HG03108 (cell line): ENCODE data around the gene CLOCK.

Experiments used
- ATAC-seq: cut with Tn5 transposase; IDR thresholded peaks from one replicate; pipeline ENCODE4 v1.9.1; 2021; ENCODE audit warnings: moderate library complexity; ENCODE audit not compliant: unreplicated experiment

The CLOCK gene

DNA sequence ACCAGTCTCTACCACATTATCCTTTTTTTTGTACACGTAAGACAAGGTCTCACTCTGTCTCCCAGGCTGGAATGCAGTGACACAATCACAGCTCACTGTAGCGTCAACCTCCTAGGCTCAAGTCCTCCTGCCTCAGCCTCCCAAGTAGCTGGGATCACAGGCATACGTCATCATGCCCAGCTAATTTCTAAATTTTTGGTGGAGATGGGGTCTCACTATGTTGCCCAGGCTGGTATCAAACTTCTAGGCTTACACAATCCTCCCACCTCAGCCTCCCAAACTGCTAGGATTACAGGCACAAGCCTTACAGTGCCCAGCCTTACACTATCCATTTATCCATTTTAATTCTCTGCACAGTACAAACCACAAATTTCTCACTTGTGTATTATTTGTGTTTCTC lies 58.0 kb downstream of the CLOCK start:
- no peak for ATAC-seq

GRCh38 chr4:55485821-55486220 lies 60.9 kb downstream of the CLOCK start:
- no peak for ATAC-seq

DNA sequence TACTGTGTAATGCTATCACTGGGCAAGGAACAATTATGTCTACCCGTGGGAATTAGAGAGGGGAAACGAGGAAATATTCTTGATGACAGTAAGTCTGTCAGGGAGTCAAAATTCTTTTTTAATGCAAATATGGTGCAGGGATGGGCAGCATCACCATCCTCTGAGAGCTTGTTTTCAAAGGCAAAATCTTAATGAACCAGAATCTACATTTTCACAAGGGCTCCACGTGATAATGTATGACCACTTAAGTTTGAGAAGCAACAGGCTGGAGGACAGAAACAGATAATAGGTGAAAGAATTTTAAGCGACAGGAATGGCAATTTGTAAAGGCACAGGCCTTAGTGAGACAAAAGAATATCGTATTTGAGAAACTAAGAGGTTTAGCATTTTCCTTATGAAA lies 63.4 kb downstream of the CLOCK start:
- no peak for ATAC-seq

DNA sequence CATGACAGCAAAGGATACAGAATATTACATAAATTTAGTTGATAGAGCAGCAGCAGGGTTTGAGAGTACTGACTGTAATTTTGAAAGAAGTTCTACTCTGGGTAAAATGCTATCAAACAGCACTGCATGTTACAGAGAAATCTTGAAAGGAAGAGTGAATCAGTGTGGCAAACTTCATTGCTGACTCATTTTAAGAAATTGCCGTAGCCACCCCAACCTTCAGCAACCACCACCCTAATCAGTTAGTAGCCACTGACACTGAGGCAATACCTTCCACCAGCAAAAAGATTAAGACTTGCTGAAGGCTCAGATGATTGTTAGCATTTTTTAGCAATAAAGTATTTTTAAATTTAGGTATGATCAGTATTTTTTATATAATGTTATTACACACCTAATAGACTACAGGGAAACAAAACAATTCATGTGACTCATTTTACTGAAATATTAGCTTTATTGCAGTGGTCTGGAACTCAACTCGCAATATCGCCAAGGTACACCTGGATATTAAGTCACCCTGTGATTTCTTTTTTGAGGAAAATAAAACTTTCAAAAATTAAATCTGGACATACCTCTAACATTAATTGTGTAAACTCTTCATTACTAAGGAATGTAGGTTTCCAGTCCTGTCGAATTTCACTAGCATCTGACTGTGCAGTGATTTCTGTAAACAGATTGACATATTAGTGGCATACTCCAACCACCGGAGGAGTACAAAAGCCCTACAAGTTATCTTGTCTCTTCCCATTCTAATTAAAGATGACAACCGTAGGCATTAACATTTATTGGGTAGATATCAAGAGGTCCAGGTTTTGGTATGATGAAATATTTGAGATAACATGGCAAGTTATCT lies 71.1 kb downstream of the CLOCK start:
- ATAC-seq, result no peak

GRCh38 chr4:55469979-55470378 lies 76.7 kb downstream of the CLOCK start:
- ATAC-seq, result no peak

DNA sequence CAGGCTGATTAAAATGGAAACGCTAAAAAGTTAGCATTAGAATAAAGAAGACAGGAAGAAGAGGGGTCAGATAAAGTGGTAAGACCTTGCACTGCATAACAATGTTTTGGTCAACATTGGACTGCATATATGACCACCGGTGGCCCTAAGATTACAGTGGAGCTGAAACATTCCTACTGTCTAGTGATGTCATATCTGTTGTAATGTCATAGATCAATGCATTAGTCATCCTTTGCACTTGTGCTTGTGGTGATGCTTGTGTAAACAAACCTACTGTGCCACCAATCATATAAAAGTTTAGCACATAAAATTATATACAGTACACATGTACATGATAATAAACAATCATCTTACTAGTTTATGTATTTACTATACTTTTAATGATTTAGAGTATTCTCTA lies 78.0 kb downstream of the CLOCK start:
- ATAC-seq, result no peak

- ATAC-seq, result no peak
These were observed 80.7 kb downstream of the CLOCK start for GRCh38 chr4:55466001-55466400.

DNA sequence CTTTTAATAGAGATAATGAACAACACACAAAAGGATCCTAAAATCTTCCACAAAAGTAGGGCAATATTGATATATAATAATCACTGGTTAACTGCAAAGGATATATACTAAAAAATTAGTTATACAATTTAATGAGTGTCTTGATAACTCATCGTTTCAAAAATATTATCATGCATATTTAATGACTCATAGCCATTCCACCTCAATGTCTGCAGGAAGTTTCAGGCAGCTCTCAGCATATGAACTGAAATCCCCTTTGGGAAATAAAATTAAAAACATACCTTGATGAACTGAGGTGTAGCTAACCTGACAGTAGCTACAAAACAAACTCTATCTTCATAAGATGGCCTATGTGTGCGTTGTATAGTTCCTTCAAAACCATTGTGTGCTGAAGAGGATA lies 88.1 kb downstream of the CLOCK start:
- no peak for ATAC-seq

- no peak for ATAC-seq
These were observed 88.5 kb downstream of the CLOCK start for GRCh38 chr4:55458164-55458563.

- no peak for ATAC-seq
These were observed 96.1 kb downstream of the CLOCK start for GRCh38 chr4:55450566-55450965.

- no peak for ATAC-seq
These were observed 98.9 kb downstream of the CLOCK start for GRCh38 chr4:55447831-55448230.

DNA sequence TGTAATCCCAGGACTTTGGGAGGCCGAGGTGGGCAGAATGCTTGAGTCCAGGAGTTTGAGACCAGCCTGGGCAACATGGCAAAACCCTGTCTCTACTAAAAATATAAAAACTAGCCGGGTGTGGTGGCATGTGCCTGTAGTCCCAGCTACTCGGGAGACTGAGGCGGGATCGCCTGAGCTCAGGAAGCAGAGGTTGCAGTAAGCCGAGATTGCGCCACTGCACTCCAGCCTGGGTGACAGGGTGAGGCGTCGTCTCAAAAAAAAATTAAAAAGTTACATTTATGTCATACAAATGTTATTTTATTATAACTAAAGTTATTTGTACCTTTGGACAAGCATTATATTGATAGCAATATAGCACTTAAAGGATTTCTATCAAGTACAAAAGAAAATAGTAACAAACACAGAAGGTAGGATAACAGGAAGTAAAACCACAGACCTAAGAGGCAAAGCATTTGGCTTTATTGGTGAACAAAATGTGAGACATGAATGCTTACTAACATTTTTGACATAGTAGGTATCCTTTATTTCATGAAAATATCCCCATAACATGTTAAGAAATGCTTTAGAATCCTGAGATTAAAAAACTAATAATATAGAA lies 99.5 kb downstream of the CLOCK start:
- no peak for ATAC-seq

DNA sequence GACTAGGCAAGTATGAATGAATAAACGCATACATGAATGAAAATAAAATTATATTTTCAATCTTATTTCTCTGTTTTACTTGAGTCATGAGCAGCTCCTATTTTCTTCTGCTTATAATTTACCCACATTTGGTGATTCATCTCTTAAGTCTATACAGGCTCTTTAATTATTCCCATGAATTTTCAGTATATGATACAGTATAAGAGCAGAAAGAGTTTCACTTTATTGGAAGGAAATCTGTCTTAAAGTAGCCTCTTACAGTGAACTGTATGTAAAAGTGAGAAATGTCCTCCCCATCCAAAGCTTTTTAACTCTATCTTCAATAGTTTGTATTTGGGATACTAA lies 100.2 kb downstream of the CLOCK start:
- no peak for ATAC-seq

- ATAC-seq, result no peak
These were observed 100.7 kb downstream of the CLOCK start for GRCh38 chr4:55445921-55446577.

DNA sequence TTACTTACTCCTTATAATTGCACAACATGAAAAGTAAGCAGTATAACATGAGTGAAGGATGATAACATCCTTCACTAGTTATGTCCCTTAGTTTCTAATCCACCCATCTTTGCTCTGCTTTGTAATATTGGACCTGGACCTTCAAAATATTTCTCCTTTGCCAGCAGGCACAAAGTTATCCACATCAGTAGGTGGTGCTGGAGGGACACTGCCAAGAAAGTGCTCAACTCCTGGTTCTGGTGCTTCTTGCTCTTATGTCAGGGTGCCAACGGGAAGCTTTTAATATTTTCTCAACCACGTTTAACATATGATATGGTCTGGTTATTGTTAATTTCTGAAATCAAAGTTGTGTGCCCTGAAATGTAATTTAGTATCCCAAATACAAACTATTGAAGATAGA lies 101.9 kb downstream of the CLOCK start:
- ATAC-seq, result no peak

DNA sequence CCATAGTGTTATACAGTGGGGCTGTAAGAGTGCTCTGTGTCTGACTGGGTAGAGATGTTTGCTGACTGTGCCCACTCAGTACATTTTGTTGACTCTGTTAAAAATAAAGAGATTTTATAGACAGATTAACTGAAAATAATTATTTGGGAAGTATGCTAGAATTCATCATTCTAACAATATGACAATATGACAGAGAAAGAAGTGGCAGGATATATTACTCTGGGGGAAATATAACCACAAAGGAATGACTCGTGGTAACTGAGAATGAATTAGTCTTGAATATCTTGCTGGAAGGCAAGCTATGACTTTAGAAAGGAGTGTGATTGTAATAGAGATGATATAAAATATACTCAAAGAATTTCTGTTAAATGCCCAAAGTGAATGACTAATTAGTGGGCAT lies 104.2 kb downstream of the CLOCK start:
- no peak for ATAC-seq

DNA sequence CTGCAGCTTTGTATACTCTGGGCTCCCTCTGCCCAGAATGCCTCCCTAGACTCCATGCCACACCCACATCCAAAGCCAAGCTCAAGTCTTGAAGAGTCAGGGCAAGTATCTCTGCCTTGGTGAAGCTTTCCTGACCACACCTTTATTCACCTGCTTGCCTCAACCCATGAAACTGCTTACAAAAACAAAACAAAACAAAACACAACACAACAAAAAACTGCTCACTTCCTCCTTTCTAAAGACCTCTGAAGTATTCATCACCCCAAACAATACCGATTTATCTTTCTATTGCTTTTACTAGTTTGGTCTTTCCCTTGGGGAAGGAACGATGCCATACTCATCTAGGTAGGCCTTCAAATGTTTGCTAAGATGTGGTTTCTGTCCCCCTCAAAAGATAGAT lies 105.9 kb downstream of the CLOCK start:
- no peak for ATAC-seq

DNA sequence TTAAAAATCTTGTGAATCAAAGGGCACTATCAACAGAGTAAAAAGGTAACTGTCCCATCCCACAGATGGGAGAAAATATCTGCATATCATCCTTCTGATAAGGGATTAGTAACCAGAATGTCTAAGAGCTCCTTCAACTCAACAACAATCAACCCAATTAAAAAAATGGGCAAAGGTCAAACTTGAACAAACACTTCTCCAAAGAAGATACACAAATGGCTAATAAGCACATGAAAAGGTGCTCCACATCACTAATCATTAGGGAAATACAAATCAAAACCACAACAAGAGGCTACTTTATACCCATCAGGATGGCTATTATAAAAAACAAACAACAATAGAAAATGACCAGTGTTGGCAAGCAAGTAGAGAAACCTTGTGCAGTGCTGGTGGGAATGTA lies 107.7 kb downstream of the CLOCK start:
- ATAC-seq, result no peak

GRCh38 chr4:55438314-55438713 lies 108.4 kb downstream of the CLOCK start:
- no peak for ATAC-seq

DNA sequence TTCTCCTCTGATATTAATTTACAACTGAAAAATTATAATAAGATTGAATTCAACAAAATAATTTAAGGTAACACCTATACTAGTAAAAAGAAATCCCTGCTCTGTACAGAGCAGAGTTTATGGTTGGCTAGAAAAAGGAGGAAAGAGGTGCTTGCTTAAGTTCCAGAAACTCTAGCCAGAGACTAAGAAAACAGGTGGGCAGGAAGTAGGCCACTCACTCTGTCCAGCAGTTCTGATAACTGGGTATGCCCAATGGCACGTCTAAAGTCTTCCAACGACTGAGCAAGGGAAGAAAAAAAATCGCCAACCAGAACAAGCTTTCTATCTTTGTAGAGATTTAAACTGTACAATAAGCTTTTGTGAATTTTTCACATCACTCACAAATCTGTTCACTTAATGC lies 108.9 kb downstream of the CLOCK start:
- no peak for ATAC-seq

- ATAC-seq, result no peak
These were observed 109.3 kb downstream of the CLOCK start for GRCh38 chr4:55437356-55437796.

- peak; percentile 80 for ATAC-seq
These were observed 111.4 kb downstream of the CLOCK start for GRCh38 chr4:55435141-55435841.
